Stimulated activated CD8-positive, alpha-beta memory T cell treated with anti-CD3 and anti-CD28 coated beads, Interleukin-15, amount 100 ng/mL, for 48 hours (primary cell): ENCODE data around the gene MTM1.

Experiments used
- DNase-seq, 2 donors: peaks; one replicate each; pipeline ENCODE4 v3.0.0-alpha.2; 2020; ENCODE audit warnings: low read depth in 2 of 2

MTM1 gene

GRCh38 chrX:150568320-150569154, at the start of gene MTM1:
TSS of gene MTM1 (plus strand) at chrX:150568621. CDS start at chrX:150592615, 23,994 bp downstream.
- peak; percentile 87 to 89 for DNase-seq

GRCh38 chrX:150522494-150522893, 45.9 kb upstream of the MTM1 start:
- DNase-seq, result no peak

GRCh38 chrX:150525061-150525919, 43.1 kb upstream of the MTM1 start:
- DNase-seq, result no peak

GRCh38 chrX:150526692-150527091, 41.7 kb upstream of the MTM1 start:
- no peak for DNase-seq

GRCh38 chrX:150527108-150527507, 41.3 kb upstream of the MTM1 start:
- no peak for DNase-seq

- no peak for DNase-seq
These were observed 38.8 kb upstream of the MTM1 start for GRCh38 chrX:150529587-150529986.

- DNase-seq, result no peak
These were observed 37.6 kb upstream of the MTM1 start for GRCh38 chrX:150530821-150531220.

- no peak for DNase-seq
These were observed 37.0 kb upstream of the MTM1 start for GRCh38 chrX:150531467-150531866.

GRCh38 chrX:150533863-150534262, 34.6 kb upstream of the MTM1 start:
- DNase-seq, result no peak

GRCh38 chrX:150536455-150537116, 31.8 kb upstream of the MTM1 start:
- DNase-seq, result no peak

- no peak for DNase-seq
These were observed 30.6 kb upstream of the MTM1 start for GRCh38 chrX:150537851-150538250.

- no peak for DNase-seq
These were observed 27.5 kb upstream of the MTM1 start for GRCh38 chrX:150540965-150541364.

- DNase-seq, result no peak
These were observed 25.6 kb upstream of the MTM1 start for GRCh38 chrX:150542846-150543229.

GRCh38 chrX:150543230-150544155, 24.9 kb upstream of the MTM1 start:
- DNase-seq, result no peak

GRCh38 chrX:150544222-150544787, 24.1 kb upstream of the MTM1 start:
- DNase-seq, result no peak

- no peak for DNase-seq
These were observed 23.3 kb upstream of the MTM1 start for GRCh38 chrX:150544835-150545770.

GRCh38 chrX:150546711-150547153, 21.7 kb upstream of the MTM1 start:
- no peak for DNase-seq

- no peak for DNase-seq
These were observed 20.9 kb upstream of the MTM1 start for GRCh38 chrX:150547375-150548115.

- DNase-seq, result no peak
These were observed 20.2 kb upstream of the MTM1 start for GRCh38 chrX:150548251-150548650.
